Jurkat, Clone E6-1 (cell line): ENCODE measurements around the gene KISS1.

Experiments used
- DNase-seq: peaks from one replicate; pipeline ENCODE4 v3.0.0-alpha.2; 2011; ENCODE audit warnings: low read depth, low spot score
- H3K4me3 ChIP-seq: 2 replicates; pipeline ENCODE4 v1.5.1; 2011; ENCODE audit warnings: mild to moderate bottlenecking, low read length, control low read depth, moderate library complexity

The KISS1 gene

DNA sequence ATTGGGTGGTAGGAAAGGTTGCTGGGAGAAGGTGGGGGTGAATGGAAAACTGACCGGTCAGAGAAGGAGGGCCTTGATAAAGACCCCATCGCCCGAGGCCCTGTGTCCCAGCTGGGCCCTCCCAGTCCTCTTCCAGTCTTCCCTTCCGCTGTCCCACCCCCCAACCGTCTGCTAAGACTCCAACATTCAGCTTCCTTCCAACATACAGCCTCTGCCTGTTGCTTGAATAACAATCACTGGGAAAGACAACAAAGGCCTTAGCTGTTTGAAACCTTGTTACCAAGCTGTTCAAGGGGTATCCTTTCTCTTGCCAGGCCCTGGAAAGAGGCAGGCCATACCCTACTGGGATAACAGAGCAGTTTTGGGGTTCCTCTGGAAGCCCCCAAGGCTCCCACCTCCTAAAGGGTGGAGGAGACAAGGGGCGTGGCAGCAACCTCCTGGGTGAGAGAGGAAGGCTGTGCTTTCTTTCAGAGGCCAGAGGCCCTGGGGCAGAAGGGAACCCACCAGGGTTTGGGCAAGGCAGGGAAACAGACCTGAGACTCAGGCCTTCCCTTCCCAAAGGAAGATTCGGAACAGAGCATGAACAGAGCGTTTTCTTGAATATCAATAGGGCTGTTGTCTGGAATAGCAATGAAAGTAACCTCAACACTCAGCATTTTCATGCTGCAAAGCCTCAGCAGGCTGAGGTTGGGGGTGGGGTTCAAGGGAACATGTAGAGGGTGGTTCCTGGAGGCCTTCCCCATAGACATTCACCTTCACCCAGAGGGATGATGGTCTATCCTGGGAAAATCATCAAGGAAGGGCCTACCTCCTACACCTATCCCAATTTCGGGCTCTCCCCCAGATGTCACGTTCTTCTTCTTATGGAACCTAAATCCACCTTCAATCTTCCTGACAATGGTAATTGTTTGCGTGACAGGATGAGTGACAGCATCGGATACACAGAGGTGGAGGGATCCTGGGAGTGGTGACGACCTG, 48.6 kb downstream of the KISS1 start:
- DNase-seq = no peak
- H3K4me3 ChIP-seq = no peak overlapping the region

DNA sequence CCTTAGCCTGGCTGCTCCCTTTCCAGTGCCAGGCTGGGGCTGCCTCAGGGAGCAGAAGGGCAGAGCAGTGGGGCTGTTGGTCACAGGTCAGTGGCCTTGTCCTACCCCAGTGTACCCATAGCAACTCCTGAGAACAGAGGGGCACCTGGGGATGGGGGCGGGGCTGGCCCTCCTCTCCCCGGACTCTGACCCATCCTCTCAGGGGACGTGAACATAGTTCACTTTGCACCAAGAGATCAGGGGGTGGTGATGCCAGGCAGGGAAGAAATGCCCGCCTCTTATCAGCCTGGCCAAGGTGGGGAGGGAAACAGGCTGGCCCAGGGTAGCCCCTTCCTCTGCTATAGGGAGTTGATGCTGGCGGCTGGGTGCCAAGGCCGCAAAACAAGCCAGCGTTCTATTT, 49.3 kb downstream of the KISS1 start:
- no peak for DNase-seq
- H3K4me3 ChIP-seq = no peak overlapping the region

DNA sequence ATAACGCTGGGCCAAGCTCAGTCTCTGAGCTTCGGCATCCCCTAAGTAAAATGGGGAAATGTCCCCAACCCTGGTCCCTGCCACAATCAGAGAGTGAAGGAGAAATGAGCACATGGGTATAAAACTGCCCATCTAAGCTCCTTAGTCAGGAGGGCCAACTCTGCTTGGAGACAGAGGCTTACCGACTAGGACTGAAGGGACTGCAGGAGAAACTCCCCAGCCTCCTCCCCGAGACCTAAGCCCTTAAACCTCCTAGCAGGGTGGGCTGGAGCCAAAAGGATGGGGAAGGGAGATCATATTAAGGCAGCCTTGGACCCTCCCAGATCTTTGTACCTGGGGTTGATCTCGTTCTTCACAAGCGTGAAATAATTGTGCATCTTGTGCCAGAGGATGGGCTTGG, 50.0 kb downstream of the KISS1 start:
- H3K4me3 ChIP-seq = no peak overlapping the region
- no peak for DNase-seq

DNA sequence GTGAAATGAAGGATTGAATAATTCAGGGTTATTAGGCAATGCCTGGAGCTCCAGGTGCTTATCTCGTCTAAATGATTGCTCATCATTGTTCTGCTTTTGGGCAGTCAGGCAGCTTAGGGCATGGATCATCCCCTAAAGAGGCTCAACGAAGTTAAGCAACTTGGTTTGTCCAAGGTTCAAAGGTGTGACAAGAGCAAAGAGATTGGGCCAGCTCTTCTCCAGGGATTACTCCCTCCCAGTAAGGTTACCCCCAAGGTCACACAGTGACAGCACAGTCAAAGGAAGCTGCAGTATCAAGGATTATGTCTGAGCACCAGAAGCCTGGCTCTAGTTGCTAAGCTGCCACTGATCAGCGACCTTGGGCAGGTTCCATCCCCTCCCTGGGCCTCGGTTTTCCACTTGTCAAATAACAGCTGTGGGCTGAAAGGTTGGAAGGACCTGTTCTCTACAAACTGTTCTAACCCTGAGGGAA, 51.2 kb downstream of the KISS1 start:
- no peak overlapping the region for H3K4me3 ChIP-seq
- no peak for DNase-seq

DNA sequence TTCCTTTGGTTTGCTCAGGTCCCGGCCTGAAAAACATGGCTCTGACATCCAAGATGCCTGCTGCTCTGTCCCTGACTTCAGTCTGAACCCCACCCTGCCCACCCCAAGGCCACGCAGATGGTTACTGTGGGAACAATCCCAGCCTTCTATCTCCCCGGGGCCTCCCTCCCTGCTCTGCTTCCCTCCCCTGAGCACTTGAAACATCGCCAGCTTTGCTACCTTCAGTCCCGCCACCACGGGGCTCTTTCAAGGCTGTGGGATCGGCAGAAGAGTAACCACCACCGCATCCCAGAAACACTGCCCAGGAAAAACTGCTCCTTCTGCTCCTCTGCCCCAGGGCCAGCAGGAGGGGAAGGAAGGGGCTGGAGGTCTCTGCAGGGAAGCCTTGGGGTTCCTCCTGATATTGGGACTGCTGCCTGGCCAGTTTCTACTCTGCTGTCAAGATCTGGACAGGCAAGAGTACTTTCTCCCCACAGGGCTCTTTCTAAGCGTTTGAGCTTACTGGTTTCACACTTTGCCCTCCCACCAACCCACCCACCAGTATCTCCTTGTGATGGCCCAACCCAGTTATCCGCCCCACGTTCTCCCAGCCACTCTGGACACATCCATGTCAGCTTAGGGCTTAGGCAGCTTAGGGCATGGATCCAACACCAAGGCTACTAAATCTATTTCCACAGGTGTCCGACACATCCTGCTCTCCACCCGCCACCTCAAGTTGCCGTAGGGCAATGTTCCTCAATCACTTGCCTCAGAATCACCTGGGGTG, 52.8 kb downstream of the KISS1 start:
- no peak for DNase-seq
- H3K4me3 ChIP-seq = no peak overlapping the region

DNA sequence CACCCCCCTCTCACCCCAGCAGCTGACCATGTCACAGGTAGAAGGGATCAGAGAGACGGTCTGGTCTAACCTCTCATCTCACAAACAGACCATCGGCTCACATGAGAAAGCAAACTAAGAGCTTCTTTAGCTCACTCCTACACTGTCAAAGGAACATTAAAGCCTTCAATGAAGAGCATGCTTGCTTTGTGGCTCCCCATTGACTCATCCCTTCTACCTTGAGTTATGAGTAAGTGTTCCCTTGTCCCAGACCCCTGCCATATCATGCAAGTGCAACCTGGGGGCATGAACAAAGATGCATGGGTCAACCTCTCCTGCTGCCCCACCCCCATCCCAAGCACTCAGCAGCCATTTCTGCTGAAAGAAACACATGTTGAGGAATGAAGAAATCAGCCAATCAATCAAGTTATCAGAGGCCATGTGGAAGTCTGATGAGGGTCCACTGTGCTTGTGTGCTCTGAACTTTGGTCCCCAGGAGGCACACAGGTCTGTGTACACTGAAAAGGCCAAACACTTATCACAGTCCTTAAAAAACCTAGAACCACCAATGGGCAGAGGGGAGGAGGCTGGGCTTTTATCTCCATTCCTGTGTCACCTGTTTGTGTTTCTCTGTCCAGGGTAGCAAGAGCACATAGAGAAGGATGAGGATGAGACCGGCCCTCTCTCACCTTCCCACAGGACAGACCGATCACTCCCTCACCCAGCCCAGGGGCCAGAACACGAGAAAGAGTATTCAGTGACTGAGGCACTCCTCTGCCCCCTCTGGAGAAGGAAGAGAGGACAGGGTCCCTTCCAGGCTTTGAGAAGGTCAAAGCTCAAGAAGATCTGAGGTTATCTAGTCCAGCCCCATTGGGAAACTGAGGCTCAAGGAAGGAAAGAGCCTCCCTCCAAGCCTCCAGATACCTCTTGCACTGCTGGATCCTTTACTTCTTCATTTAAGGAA, 54.0 kb downstream of the KISS1 start:
- no peak for DNase-seq
- H3K4me3 ChIP-seq = no peak overlapping the region

DNA sequence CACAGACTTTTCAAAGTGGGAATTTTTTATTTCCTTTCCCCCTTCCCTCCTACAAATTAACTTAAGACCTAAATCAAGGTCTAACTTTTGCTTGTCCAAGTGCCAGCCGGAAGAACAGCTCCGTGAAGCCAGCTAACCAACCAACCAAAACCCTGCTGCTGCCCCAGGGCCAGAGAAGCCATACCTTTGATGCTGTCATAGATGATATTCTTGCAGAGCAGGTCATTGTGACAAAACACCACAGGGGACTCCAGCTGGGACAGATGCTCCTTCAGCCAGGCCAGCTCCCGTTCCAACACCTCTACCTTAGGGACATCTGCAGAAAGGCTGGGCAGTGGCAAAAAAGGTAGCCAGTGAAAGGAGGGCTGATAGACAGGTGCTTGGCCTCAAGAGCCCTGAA, 55.2 kb downstream of the KISS1 start:
- DNase-seq = no peak
- H3K4me3 ChIP-seq = no peak overlapping the region
